Measurements from ENCODE around the gene FAM72B. TPM values are rescaled to one million over a fixed set of nuclear protein-coding genes. Genes with fewer than 3 reads are reported as not detected.
"Not testable (repeated sequence)": the region's sequence is repeated elsewhere in the genome, so short reads cannot be mapped to it uniquely, and the experiment has no call there.

FAM72B gene
- total RNA-seq, 2 donors from 2014 or later: not detected

- DNase-seq; intact Hi-C loops (cut with DNase I); H3K4me3 ChIP-seq; H3K4me1 ChIP-seq; H3K27ac ChIP-seq; H3K36me3 ChIP-seq (replicated peaks in 1 of 2; ENCODE audit: insufficient read depth in 1 of 2, low read depth in 2 of 2); H3K27me3 ChIP-seq; H3K9me3 ChIP-seq: not testable (repeated sequence)
- WGBS, 2 donors: 0% methylated on average over 2 of the region's 9 CpGs
- ATAC-seq: peak; percentile 83
Observed at GRCh38 chr1:121148489-121149190, 35.5 kb downstream of the FAM72B start.

- H3K4me3 ChIP-seq: not testable (repeated sequence)
Observed at GRCh38 chr1:121140393-121140792, 43.7 kb downstream of the FAM72B start.

GRCh38 chr1:121131494-121131893, 52.6 kb downstream of the FAM72B start:
- ATAC-seq; H3K9me3 ChIP-seq; H3K27me3 ChIP-seq; H3K36me3 ChIP-seq (replicated peaks in 1 of 2; ENCODE audit: insufficient read depth in 1 of 2, low read depth in 2 of 2); H3K4me1 ChIP-seq; H3K27ac ChIP-seq; H3K4me3 ChIP-seq; DNase-seq; intact Hi-C loops (cut with DNase I): not testable (repeated sequence)
- no CpG with 5 or more reads among the region's 1 CpG for WGBS, 2 donors

More at GRCh38 chr1:121140393-121140792, 43.7 kb downstream of the FAM72B start:
- no CpG with 5 or more reads among the region's 6 CpGs for whole genome bisulfite sequencing, 2 donors
- H3K27me3 ChIP-seq; intact Hi-C loops (cut with DNase I); H3K4me1 ChIP-seq; ATAC-seq; DNase-seq; H3K36me3 ChIP-seq (replicated peaks in 1 of 2; ENCODE audit: insufficient read depth in 1 of 2, low read depth in 2 of 2); H3K9me3 ChIP-seq; H3K27ac ChIP-seq: not testable (repeated sequence)

- peak in 1 of 3 donors; percentile 22 for TF ChIP-seq POLR2A (IDR thresholded peaks at IDR 0.05)
- H3K9me3 ChIP-seq; intact Hi-C loops (cut with DNase I); H3K27me3 ChIP-seq; DNase-seq; ATAC-seq; H3K4me1 ChIP-seq; H3K4me3 ChIP-seq; H3K36me3 ChIP-seq (replicated peaks in 1 of 2; ENCODE audit: insufficient read depth in 1 of 2, low read depth in 2 of 2): not testable (repeated sequence)
- peak overlapping the region in 2 of 4 donors; percentile 44 to 59 for H3K27ac ChIP-seq
- 14% methylated on average over 7 of the region's 20 CpGs; no CpG with 5 or more reads in 1 of the 2 donors for WGBS, 2 donors
Observed at GRCh38 chr1:121118480-121118824, 65.7 kb downstream of the FAM72B start.

Other genes starting within 250 kb of the FAM72B start
- 1 to 10 TPM; 4.6 to 9.3 TPM for gene SRGAP2C, start 635 bp upstream of the FAM72B start, total RNA-seq